Uterus (tissue), 4 donors: ENCODE measurements around the gene IQGAP2. TPM values are rescaled to one million over a fixed set of nuclear protein-coding genes. Genes with fewer than 3 reads are reported as not detected.

Experiments used
- DNase-seq, 2 donors: peaks; one replicate each; pipeline ENCODE4 v3.0.0-alpha.2; 2019 to 2020
- H3K27ac ChIP-seq, 2 donors: fragments of 200-600 bp; sonication (generic); 1 replicate in 1 of 2; 2 replicates in 1 of 2; pipeline ENCODE4 v1.5.1; 2016 to 2018
- H3K27me3 ChIP-seq, 2 donors: fragments of 200-600 bp; sonication (generic); one replicate each; pipeline ENCODE4 v1.5.1; 2018 to 2019; ENCODE audit warnings: control low read depth in 1 of 2
- H3K36me3 ChIP-seq, 2 donors: fragments of 200-600 bp; sonication (generic); one replicate each; pipeline ENCODE4 v1.5.1; 2019; ENCODE audit warnings: control low read depth in 1 of 2
- H3K4me1 ChIP-seq, 2 donors: fragments of 200-600 bp; sonication (generic); one replicate each; pipeline ENCODE4 v1.5.1; 2018 to 2019; ENCODE audit warnings: control low read depth in 1 of 2
- H3K4me3 ChIP-seq, 2 donors: fragments of 200-600 bp; sonication (generic); 1 replicate in 1 of 2; 2 replicates in 1 of 2; pipeline ENCODE4 v1.5.1; 2018 to 2019; ENCODE audit warnings: mild to moderate bottlenecking in 1 of 2
- H3K9me3 ChIP-seq, 2 donors: fragments of 200-600 bp; sonication (generic); one replicate each; pipeline ENCODE4 v1.5.1; 2019; ENCODE audit warnings: control low read depth in 1 of 2
- CTCF ChIP-seq, 4 experiments: fragments of 200-600 bp in 2 of 4; fragments of 450-650 bp in 2 of 4; sonication (generic) in 2 of 4; IDR thresholded peaks; one replicate each; pipeline ENCODE4 v1.5.1; 2016 to 2019; ENCODE audit warnings: antibody characterized with exemption in 4 of 4, mild to moderate bottlenecking in 2 of 4, moderate library complexity in 1 of 4
- POLR2A ChIP-seq, 2 donors: fragments of 450-650 bp; IDR thresholded peaks; one replicate each; pipeline ENCODE4 v1.6.1; 2016; ENCODE audit warnings: antibody characterized with exemption in 2 of 2, mild to moderate bottlenecking in 1 of 2, moderate library complexity in 1 of 2
- intact Hi-C: fragments of 100-400 bp; cut with DNase I; formaldehyde crosslinking; loops from one replicate; pipeline ENCODE4 v1.15.1; 2023; ENCODE audit warnings: low total_unique reads
- total RNA-seq, 4 donors: library from RNA; depleted of rRNA in 3 of 4; stranded (reverse); fragments of >200 nt in 3 of 4; gene quantifications; one replicate each; pipeline versions ENCODE4 v1.1.0 to v1.2.4, GENCODE V29; 2014 to 2023
- donor health status: DM: yes; HTN: yes; CAD: no.

IQGAP2 gene
- total RNA-seq, 4 donors from 2014 or later = 7.1 to 49.2 (median 9.4) TPM

GRCh38 chr5:76372323-76373054 is 30.6 kb upstream of the IQGAP2 start:
- intact Hi-C loops = no loop called here
- no peaks in the 10 kb centered on the region for H3K9me3 ChIP-seq
- no peaks in the 10 kb centered on the region for H3K36me3 ChIP-seq
- H3K27me3 ChIP-seq = no peaks in the 10 kb centered on the region
- no peaks in the 10 kb centered on the region for H3K4me1 ChIP-seq
- no peak for TF ChIP-seq POLR2A (IDR thresholded peaks at IDR 0.05)
- TF ChIP-seq CTCF (IDR thresholded peaks at IDR 0.05) = no peak
- H3K4me3 ChIP-seq = no peak overlapping the region
- H3K27ac ChIP-seq = no peak overlapping the region
- DNase-seq = no peak

GRCh38 chr5:76376148-76376865 is 26.8 kb upstream of the IQGAP2 start:
- intact Hi-C loops = no loop called here
- Histone ChIP-seq H3K36me3 (no peaks in the 10 kb centered on the region), H3K27ac (no peak overlapping the region), H3K4me1 (no peaks in the 10 kb centered on the region), H3K4me3 (no peak overlapping the region), H3K9me3 (no peaks in the 10 kb centered on the region), H3K27me3 (no peaks in the 10 kb centered on the region)
- no peak for DNase-seq
- no peak for TF ChIP-seq POLR2A (IDR thresholded peaks at IDR 0.05)
- no peak for TF ChIP-seq CTCF (IDR thresholded peaks at IDR 0.05)

DNA sequence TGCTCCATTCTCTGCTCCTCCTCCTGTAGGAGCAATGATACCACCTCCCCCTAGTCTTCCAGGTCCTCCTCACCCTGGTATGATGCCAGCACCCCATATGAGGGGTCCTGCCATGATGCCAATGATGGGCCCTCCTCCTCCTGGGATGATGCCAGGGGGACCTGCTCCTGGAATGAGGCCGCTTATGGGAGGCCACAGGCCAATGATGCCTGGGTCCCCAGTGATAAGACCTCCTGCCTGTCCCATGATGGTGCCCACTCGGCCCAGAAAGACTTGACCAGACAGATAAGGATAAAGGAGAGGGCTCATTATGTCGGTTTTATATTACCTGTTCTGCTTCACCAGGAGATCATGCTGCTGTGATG is 26.2 kb upstream of the IQGAP2 start:
- no peak for TF ChIP-seq POLR2A (IDR thresholded peaks at IDR 0.05)
- no peaks in the 10 kb centered on the region for H3K9me3 ChIP-seq
- H3K4me3 ChIP-seq = no peak overlapping the region
- no peaks in the 10 kb centered on the region for H3K4me1 ChIP-seq
- intact Hi-C loops = no loop called here
- H3K27me3 ChIP-seq = no peaks in the 10 kb centered on the region
- no peak for DNase-seq
- no peaks in the 10 kb centered on the region for H3K36me3 ChIP-seq
- H3K27ac ChIP-seq = no peak overlapping the region

DNA sequence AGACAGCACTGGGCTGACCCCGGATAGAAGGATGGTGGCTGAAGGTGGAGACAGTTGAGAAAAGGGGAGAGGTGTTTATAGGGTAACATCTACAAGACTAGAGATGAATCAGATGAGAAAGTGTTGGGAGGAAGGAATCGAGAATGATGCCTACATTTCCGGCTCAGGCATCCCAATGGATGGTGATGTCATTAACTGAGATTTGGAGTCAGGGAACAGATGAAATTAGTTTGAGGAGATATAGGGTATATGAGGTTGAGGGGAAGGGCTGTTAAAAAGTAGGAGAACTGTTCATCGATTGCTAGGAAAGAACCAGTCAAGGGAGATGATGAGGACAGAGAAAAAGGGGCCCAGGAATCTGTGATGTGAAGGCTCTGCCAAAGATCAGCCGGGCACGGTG is 24.7 kb upstream of the IQGAP2 start:
- H3K27me3 ChIP-seq = no peaks in the 10 kb centered on the region
- intact Hi-C loops = no loop called here
- H3K9me3 ChIP-seq = no peaks in the 10 kb centered on the region
- H3K27ac ChIP-seq = no peak overlapping the region
- no peak overlapping the region for H3K4me3 ChIP-seq
- no peaks in the 10 kb centered on the region for H3K4me1 ChIP-seq
- DNase-seq = no peak
- no peaks in the 10 kb centered on the region for H3K36me3 ChIP-seq
- TF ChIP-seq CTCF (IDR thresholded peaks at IDR 0.05) (no peak), POLR2A (IDR thresholded peaks at IDR 0.05) (no peak)

- intact Hi-C loops = no loop called here
- Histone ChIP-seq H3K36me3 (no peaks in the 10 kb centered on the region), H3K27me3 (no peaks in the 10 kb centered on the region), H3K4me3 (no peak overlapping the region), H3K27ac (no peak overlapping the region), H3K4me1 (no peaks in the 10 kb centered on the region), H3K9me3 (no peaks in the 10 kb centered on the region)
- TF ChIP-seq POLR2A (IDR thresholded peaks at IDR 0.05) = no peak
- TF ChIP-seq CTCF (IDR thresholded peaks at IDR 0.05) = no peak
- no peak for DNase-seq
Measured at GRCh38 chr5:76379316-76379715, 23.8 kb upstream of the IQGAP2 start.
